HG03439 (cell line): ENCODE measurements around the gene DIPK1A.
"Not testable (repeated sequence)": the region's sequence is repeated elsewhere in the genome, so short reads cannot be mapped to it uniquely, and the experiment has no call there.

Experiments used
- ATAC-seq: cut with Tn5 transposase; IDR thresholded peaks from one replicate; pipeline ENCODE4 v1.9.1; 2021; ENCODE audit warnings: mild to moderate bottlenecking, moderate library complexity; ENCODE audit not compliant: unreplicated experiment

The DIPK1A gene

DNA sequence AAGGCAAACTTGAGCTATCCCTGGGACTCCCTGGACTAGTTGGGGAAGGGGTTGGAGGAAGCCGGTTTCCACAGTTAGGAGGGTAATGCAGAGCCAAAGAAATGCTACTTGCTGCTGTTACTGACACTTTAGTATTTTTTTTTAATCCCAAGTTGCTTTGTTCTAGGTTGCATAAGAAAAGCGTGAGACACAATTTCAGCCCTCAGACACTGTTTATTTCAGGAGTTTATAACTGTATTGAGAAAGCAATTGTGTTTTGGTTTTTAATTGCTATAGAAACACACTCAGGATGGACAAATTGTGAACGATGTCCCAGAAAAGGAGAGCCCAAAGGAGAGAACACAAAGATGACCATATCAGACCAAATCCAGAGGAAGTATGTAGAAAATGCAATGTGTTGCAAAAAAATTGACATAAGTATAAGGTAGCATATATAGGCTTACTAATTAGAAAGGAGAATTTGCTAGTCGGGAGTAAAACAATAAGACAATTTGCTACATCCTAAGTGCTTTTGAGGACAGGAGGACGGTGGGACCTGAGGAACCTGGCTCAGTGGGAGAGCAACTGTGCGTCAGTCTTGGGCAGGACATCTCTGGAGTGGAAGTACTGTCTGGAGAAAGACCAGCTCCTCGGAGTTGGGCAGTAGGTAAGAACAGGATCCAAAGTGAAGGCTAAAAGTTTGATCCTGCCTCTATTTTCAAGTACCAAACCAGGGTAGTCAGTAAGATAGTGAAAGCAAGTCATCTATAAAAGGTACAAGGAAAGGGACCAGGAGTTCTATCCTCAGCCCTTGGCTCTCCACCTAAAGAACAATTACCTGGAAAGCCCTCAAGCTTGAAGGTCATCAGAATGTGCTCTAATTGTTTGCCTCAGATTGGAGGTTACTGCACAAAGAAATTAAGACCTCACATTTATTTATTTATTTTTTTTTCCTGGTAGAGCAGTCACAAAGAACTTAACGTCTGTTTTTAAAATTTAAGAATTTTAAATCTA lies 39.9 kb downstream of the DIPK1A start:
- no peak for ATAC-seq

DNA sequence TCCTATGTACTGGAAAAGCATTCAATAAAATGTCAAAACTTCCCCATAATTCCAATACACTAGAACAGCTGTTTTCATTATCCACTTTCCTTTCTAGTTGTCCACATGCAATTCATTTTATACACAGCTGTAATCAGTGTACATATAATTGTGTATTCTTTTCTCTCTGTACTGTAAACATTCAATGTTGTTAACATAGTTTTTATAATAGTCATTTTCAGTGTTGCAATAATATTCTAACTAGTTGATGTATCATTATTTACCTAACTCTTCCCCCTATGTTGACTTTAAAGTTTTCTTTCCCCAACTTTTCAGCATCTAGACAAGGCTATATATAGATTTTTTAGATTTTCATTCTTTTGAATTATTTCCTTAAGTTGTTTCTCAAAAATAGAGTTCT lies 44.4 kb downstream of the DIPK1A start:
- no peak for ATAC-seq

DNA sequence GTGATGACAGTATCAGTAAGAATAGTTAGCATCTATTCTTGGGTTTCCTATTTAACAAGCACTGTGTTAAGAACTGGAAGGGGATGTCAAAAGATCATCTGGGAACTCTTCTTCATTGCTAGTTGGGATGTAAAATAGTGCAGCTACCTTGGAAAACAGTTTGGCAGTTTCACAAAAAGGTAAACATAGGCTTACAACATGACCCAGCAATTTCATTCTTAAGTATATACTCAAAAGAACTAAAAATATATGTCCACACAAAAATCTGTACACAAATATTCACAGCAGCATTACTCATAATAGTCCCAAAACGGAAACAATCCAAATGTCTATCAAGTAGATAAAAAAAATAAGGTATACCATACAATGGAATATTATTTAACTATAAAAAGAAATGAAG lies 45.7 kb downstream of the DIPK1A start:
- ATAC-seq, result no peak

DNA sequence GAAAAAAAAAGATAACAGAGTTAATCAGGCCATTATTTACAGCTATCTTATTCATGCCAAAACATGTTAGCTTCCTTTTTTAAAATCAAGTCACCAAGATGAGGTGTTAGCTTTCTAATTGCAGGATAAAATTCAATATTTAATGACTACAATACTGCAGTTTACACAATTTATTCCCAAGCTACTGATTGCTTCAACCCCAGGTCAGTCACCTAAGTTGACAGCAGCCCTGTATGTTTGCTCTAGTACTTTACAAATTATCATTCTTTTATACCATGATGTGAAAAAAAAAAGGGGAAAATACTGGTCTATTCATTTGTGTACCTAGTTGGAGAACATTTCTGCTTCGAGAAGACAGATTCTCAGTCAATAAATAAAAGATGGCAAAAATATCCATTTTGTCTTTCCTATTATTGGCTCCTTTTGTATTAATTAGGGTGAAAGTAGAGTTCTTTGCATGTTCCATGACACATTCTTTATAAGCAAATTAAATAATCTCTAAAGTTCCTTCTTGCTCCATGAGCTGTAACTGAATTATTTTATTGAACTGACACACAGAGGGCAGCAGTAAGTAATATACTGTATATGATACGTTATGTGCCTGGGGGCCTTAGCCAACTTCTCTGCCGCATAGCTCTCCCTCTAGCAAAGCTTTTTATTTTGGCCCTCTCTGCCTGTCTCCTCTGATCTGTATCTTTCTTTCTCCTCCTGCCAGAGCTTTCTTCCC lies 48.0 kb downstream of the DIPK1A start:
- ATAC-seq, result no peak

DNA sequence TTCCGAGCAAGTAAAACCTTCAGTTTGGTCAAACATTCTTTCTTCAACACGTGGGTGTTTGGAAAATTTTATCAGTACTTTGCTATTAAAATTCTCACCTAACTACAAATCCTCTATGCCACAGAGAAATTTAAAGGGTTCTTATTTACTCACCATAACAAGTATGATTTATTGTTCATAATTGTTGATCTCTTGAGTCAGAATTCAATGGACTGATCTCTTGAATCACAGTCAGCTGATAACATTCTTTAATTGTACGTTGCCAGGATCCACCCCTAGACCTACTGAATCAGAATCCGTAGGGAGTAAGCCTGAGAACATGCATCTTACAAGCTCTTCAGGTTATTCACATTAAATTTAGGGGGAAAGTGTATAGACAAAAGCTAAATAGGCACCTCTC lies 51.2 kb downstream of the DIPK1A start:
- ATAC-seq, result no peak

DNA sequence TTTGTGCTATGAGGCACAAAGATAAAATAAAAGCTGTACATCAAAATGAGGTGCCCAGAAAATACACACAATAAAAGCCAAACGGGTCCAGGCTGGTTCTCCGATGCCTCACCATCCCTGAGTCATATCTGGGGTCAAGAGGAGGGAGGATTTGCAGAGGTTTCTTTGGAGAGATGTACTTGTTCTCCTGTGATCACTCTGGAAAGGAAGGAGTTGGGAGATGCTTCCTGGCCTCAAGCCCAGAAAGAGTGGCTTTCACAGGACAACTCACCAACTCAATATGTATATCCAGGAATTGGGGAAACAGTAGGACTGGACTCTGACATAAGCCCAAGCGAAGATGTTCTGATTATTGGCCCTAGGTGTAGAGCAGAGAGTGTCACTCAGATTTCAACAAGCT lies 51.9 kb downstream of the DIPK1A start:
- ATAC-seq, result no peak

DNA sequence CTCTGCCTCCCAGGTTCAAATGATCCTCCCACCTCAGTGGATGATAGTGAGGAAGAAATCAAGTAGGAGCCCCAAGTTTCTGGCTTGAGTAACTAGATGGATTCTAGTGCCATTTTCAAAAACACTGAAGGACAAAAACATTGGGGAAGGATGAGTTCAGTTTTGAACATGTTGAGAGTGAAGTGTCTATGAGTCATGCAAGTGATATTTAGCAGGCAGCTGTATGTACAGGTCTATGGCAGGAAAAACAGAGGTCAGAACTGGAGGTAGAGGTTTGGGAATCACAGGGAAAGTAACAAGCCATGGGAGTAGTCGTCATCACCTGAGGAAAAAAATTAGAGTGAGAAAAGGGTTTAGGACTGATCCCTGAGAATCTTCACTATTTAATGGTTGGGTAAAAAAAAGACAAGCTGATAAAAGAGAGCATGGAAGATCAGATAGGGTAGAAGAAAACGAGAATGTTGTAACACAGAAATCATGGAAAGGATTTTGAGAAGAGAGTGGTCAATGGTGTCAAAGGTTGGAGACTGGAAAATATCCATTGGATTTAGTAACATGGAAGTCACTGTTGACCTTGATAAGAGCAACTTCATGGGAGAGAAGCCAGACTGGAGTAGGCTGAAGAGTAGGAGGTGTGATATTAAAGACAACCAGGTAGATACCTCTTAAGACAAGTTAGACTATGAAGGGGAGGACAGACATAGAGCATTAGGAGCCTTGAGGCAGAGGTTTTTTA lies 53.1 kb downstream of the DIPK1A start:
- ATAC-seq, result no peak

DNA sequence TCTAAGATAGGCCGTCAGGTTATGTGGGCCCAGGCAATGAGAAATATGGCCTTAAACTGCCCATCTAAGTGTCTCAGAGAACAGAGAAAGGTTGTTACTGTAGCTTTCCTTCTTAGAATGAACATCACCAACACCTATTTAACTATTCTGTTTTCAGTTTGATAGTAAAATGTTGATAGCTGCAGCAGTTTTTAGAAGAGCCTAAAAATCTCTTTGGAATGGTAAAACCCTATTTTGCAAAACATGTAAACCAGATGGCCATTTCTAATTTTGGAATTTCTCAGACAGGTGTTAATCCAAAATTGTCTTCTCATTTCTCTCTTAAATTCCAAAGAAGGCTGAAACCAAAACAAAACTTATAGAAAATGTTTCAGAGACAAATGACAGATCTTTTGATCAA lies 57.5 kb downstream of the DIPK1A start:
- no peak for ATAC-seq

DNA sequence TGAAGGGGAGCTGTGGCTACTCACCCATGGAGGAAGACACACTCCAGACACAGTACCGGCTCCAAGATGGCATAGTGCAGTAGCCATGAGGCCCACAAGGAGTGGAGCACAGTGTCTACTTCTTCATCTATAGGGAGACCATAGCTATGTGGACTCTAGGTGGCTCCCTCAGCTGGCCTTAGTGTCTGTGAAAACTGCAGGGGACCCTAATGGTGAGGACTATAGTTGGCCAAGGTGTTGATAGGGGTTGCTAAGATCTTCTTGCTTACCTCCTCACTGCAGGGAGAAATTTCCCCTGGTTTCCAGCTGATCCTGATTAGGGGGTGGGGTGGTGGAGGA lies 58.9 kb downstream of the DIPK1A start:
- no peak for ATAC-seq

DNA sequence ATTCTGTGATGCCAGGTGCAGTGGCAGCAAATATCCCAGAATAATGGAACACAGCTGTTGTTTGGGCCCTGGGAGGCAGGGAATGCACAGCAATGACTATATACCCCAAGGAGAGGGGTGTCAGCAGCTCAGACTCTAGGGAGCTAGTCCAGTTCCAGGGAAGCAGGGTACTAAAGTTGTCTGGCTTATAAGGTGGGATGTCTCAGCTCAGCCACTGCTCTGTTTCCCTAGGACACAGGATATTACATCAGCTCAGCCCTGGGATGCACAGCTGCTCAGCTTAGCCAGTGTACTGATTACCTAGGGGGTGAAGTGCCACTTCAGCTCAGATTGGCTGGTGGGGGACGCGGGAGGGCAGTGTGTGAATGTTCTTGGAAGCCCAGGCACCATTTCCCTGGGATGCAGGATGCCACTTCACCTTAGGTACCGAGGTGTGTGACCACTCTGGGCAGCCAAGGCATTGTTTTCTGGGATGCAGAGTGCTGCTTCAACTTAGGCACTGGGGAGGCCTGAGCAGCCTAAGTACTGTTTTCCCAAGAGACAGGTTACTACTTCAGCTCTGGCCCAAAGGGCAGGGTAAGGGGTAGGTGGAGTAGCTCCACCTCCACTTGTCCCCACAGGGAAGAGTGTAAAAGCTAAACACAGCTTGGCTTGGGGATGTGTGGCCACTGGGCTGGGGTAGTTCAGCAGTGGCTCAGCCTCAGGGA lies 59.4 kb downstream of the DIPK1A start:
- no peak for ATAC-seq

DNA sequence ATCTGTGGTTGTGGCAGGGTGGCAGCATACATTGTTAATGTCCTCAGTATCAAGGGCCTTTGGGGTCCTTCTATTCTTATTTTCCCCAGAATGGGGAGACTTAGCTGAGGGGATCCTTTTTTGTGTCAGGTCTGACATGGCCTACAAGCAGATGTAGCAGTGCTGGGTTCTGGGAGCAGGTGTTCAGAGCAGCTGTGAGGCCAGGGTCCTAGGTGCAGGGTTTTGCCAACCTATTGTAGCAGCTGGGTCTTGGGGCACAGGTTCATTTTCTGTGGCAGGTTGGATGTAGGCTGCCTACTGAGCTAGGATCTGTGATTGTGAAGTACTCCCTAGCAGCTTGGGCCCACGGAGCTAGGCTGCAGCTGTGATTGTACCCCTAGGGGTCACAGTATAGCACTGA lies 60.1 kb downstream of the DIPK1A start:
- no peak for ATAC-seq

DNA sequence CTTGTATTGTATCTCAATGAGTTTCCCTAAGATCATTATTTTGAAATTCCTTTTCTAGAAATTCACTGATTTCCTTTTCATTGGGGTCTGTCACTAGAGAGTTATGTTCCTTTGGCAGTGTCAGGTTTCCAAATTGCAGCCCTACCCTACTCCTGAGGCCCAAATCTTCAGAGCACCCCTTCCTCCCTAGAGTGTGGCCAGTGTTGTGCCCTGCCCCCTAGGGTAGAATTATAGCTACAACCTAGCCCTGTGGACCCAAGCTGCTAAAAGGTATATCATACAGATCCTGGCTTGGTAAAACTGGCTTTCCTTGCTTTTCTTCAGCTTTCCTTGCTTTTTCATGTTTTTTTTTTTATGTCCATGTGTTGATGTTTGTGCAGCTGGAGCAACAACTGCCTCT lies 60.7 kb downstream of the DIPK1A start:
- no peak for ATAC-seq

DNA sequence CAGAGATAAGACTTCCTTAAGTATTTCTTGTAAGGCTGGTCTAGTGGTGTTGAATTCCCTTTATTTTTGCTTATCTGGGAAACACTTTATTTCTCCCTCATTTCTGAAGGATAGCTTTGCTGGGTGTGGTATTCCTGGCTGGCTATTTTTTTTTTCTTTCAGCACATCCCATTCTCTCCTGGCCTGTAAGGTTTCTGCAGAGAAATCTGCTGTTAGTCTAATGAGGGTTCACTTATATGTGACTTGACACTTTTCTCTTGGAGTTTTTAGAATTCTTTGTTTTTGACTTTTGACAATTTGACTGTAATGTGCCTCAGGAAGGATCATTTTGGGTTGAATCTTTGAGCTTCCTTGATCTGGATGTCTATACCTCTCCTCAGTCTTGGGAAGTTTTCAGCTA lies 61.5 kb downstream of the DIPK1A start:
- no peak for ATAC-seq

DNA sequence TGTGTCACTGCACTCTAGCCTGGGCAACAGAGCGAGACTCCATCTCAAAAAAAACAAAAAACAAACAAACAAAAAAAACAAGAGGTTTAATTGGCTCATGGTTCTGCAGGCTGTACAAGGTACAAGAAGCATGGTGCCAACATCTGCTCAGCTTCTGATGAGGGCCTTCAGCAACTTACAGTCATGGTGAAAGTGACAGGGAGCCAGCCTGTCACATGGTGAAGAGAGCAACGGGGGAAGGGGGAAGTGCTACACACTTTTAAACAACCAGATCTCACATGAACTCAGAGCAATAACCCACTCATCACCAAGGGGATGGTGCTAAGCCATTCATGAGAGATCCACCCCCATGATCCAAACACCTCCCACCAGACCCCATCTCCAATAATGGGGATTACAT lies 63.2 kb downstream of the DIPK1A start:
- ATAC-seq, result not testable (repeated sequence)

DNA sequence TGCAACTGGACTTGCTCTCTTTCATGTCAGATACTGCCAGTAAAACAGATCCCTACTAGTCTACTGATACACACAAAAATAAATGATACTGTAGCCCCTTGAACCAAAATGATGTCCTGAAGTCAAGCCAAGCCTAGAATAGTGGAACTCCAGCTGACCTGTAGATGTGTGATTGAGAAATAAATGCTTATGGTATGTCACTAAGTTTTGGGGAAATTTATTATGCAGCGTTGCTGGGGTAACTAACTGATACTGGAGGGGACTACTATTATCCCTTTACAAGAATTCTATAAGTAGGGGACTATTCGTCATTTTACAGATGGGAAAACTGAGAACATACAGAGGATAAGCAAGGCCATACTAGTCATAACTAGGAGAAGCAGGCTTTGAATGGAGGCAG lies 73.8 kb downstream of the DIPK1A start:
- ATAC-seq, result no peak

DNA sequence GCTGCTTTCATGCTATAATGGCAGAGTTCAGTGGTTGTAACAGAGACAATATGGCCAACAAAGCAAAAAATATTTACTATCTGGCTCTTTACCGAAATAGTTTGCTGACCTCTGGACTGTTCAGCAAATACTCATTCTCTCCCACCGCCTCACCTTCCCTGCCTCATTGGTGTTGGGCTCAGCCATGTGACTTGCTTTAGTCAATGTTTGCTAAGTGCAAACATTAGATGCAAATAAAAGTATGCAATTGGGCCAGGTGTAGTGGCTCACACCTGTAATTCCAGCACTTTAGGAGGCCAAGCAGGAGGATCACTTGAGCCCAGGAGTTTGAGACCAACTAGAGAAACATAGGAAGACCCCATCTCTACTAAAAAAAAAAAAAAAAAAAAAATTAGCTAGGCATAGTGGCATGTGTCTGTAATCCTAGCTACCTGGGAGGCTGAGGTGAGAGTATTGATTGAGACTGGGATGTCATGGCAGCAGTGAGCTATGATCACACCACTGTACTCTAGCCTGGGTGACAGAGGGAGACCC lies 74.3 kb downstream of the DIPK1A start:
- no peak for ATAC-seq

DNA sequence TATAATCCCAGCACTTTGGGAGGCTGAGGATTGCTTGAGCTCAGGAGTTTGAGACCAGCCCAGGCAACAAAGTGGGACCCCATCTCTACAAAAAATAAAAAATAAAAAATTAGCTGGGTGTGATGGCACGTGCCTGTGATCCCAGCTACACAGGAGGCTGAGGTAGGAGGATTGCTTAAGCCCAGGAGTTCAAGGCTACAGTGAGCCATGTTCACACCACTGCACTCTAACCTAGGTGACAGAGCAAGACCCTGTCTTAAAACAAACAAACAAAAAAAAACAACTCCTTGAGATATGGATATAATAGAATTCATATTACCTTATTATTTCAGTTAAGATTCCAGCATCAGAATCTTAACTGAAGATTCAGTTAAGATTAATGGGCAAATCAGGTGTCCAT lies 77.1 kb downstream of the DIPK1A start:
- ATAC-seq, result no peak

DNA sequence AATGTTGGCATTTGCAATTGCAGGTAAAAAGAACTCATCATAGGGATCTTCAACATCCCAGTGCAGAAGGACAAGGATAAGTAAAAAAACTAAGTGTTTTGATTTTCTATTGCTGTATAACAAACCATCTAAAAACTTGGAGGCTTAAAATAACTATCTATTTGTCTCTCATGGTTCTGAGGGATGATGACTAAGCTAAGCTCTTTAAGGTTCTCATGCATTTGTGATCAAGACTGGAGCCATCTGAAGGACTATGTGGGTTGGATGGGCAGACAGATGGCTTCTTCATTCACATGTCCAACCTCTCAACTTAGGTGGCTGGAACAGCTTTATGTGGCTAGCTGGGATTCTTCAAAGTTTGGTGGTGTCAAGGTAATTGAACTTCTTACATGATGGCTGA lies 78.0 kb downstream of the DIPK1A start:
- no peak for ATAC-seq

DNA sequence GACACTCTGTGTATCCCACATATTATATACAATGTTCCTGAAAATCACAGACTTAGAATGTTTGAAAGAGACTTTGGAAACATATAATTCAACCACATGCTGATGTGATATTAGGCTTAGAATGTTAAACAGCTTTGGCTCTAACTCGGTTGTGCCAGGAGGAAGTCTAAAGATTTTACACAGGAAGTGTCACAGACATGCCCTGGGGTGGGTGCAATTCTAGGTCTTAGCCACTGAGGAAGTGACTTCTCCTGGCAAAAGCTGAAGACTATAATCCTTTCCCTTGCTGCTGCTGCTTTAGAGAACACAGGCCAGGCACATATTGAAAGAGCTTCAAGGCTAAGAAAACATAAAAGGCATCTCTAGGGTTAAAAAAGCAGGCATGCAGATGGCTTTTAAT lies 78.4 kb downstream of the DIPK1A start:
- ATAC-seq, result no peak

DNA sequence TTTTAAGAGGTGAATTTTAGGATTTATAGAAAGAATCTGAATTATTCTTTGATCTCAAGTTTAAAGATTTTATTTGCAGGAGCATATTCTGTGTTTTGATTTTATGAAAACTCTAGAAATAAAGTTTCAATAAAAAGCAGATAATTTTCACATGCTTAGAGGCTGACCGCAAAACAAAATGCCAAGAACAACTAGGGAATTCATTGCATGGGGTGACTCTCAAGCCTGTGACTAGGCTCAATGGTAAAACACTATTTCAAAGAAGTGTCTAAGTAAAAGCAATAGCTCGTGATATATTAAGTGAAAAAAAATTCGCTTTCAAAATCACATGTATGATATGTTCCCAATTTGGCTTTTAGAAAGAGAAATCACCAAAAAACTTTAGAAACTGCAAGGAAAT lies 79.9 kb downstream of the DIPK1A start:
- no peak for ATAC-seq
